SH-SY5Y (cell line): ENCODE data around the gene MAP3K14.

Experiments
- GATA2 ChIP-seq: IDR thresholded peaks from 2 replicates; pipeline ENCODE4 v1.6.1; 2011; ENCODE audit warnings: mild to moderate bottlenecking, low read depth, low read length
- GATA3 ChIP-seq: IDR thresholded peaks from 2 replicates; pipeline ENCODE4 v1.6.1; 2011; ENCODE audit warnings: low read depth, mild to moderate bottlenecking, low read length, moderate library complexity

DNA sequence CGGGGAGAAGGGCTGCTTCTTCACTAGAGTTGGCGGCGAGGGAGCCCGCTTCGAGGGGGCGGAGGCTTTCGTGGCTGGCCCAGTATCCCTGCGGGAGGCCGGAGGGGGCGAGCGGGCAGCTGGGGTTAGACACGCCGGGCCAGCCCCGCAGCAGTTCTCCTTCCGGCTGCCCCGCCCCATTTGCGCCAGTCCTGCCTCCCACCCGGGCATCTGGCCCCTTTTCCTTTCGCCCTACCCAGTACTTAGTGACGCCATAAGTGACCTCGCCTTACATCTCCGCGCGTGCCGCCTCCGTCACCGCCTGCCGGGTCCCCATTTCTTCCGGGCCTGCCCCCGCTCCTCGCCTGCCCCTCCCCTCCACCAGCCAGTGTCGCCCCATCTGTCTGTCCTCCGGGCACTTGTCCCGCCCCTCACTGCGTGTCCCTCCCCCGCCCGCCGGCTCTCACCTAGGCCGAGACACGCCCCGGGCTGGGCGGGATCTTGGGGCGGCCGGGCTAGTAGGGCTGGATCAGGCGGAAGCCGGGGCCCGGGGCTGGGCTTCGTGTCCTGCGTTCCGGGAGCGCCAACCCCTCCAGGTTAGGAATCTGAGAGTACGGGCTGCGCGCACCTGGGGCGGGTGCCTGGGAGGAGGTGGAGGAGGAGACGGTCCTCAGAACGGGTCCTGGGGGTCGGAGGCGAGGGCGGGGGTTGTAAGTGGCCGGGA, 69.2 kb downstream of the MAP3K14 start:
- TF ChIP-seq GATA2 (no peak), GATA3 (no peak)
